PC-3 (cell line): Measurements from ENCODE around the gene LHFPL2. TPM values are rescaled to one million over a fixed set of nuclear protein-coding genes. Genes with fewer than 3 reads are reported as not detected.

Experiments used
- ATAC-seq: fragments of 200-7000 bp; cut with Tn5 transposase; 2 replicates; pipeline ENCODE4 v1.9.1; 2020; ENCODE audit warnings: mild to moderate bottlenecking, moderate library complexity
- BruUV-seq: library from RNA; stranded (reverse); fragments of 400-500 nt; replicated peaks from 2 replicates; lab custom pipeline; 2021; lab: Mats Ljungman, UMichigan
- CTCF ChIA-PET: fragments of 300-600 bp; sonication (Branson Sonifier 250); formaldehyde crosslinking; loops from one replicate; lab custom pipeline; 2022; ENCODE audit warnings: antibody characterized with exemption; lab: Charles Lee
- POLR2A ChIA-PET: fragments of 300-600 bp; sonication (Branson Sonifier 250); formaldehyde crosslinking; loops from one replicate; lab custom pipeline; 2022; ENCODE audit warnings: antibody characterized with exemption; ENCODE audit not compliant: unreplicated experiment; lab: Charles Lee
- DNase-seq: peaks from one replicate; pipeline ENCODE4 v3.0.0-alpha.2; 2015
- H2AFZ ChIP-seq: fragments of 300-600 bp; sonication (generic); 2 replicates; pipeline ENCODE4 v1.6.0; 2016; ENCODE audit warnings: antibody characterized with exemption, low read length
- H3F3A ChIP-seq: fragments of 300-600 bp; sonication (generic); one replicate; pipeline ENCODE4 v1.6.0; 2017; ENCODE audit warnings: antibody characterized with exemption, low read length, control low read depth, mild to moderate bottlenecking; ENCODE audit not compliant: unreplicated experiment
- H3K27ac ChIP-seq: fragments of 300-600 bp; sonication (generic); 2 replicates; pipeline ENCODE4 v1.5.1; 2016; ENCODE audit warnings: mild to moderate bottlenecking, low read length
- H3K27me3 ChIP-seq: fragments of 300-600 bp; sonication (generic); 2 replicates; pipeline ENCODE4 v1.6.1; 2016; ENCODE audit warnings: low read length, mixed read lengths
- H3K36me3 ChIP-seq: fragments of 300-600 bp; sonication (generic); 2 replicates; pipeline ENCODE4 v1.6.1; 2016; ENCODE audit warnings: low read depth, mixed run types, low read length, mixed read lengths
- H3K4me1 ChIP-seq: fragments of 300-600 bp; sonication (generic); 2 replicates; pipeline ENCODE4 v1.5.1; 2016; ENCODE audit warnings: low read length; ENCODE audit not compliant: insufficient read depth
- H3K4me2 ChIP-seq: fragments of 300-600 bp; sonication (generic); 2 replicates; pipeline ENCODE4 v1.6.0; 2016; ENCODE audit warnings: low read length
- H3K4me3 ChIP-seq: fragments of 300-600 bp; sonication (generic); 2 replicates; pipeline ENCODE4 v1.5.1; 2016; ENCODE audit warnings: mild to moderate bottlenecking, low read length, mixed read lengths
- H3K79me2 ChIP-seq: fragments of 300-600 bp; sonication (generic); 2 replicates; pipeline ENCODE4 v1.6.1; 2017; ENCODE audit warnings: low read length, mixed read lengths
- H3K9ac ChIP-seq: fragments of 300-600 bp; sonication (generic); 2 replicates; pipeline ENCODE4 v1.6.0; 2016; ENCODE audit warnings: mild to moderate bottlenecking, low read length
- H3K9me2 ChIP-seq: fragments of 300-600 bp; sonication (generic); replicated peaks from 2 replicates; pipeline ENCODE4 v1.6.1; 2016; ENCODE audit warnings: mixed run types, low read length, mixed read lengths
- H3K9me3 ChIP-seq: fragments of 300-600 bp; sonication (generic); 2 replicates; pipeline ENCODE4 v1.6.1; 2016; ENCODE audit warnings: low read length, mixed read lengths
- H4K20me1 ChIP-seq: fragments of 300-600 bp; sonication (generic); 2 replicates; pipeline ENCODE4 v1.6.1; 2016; ENCODE audit warnings: low read length, mixed read lengths
- EZH2 ChIP-seq: fragments of 300-600 bp; sonication (generic); IDR thresholded peaks from one replicate; pipeline ENCODE4 v1.6.1; 2017; ENCODE audit warnings: antibody characterized with exemption, mild to moderate bottlenecking, low read length; ENCODE audit not compliant: unreplicated experiment
- EZH2phosphoT487 ChIP-seq: fragments of 300-600 bp; sonication (generic); IDR thresholded peaks from 2 replicates; pipeline ENCODE4 v1.6.1; 2018; ENCODE audit warnings: mild to moderate bottlenecking, antibody characterized with exemption, low read length, borderline replicate concordance
- intact Hi-C: fragments of 100-400 bp; cut with micrococcal nuclease; formaldehyde crosslinking; loops from 2 replicates; pipeline ENCODE4 v1.9.0; 2023
- total RNA-seq: library from RNA; depleted of rRNA; stranded (reverse); fragments of >200 nt; gene quantifications from 2 replicates; pipeline ENCODE4 v1.2.3, GENCODE V29; 2014
- TF ChIP-seq, protein P1 (sequence below): fragments of 300-600 bp; sonication (generic); conservative IDR thresholded peaks from 2 replicates; pipeline ENCODE4 v1.5.1; 2017; ENCODE audit warnings: antibody characterized with exemption, low read depth, mild to moderate bottlenecking, low read length

Gene LHFPL2
- total RNA-seq, 1 experiment from 2014 or later: 21.7 TPM

DNA sequence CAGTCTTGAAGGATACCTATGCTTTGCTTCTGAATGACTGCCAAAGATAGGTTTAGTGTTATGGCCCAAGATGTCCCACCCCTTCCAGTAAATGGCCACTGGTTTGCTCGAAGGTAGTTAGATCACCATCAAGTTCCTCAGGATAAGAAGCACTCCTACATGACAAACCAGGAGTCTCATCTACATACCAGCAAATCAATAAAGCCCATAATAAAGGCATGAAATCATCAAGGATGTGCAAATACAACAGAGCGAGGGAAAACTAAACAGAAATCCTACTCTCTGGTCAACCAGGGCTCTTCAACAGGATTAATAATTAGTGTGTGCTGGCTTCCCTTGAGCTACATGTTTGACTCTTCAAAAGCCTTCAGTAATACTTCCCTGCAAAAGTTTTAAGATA lies 141.0 kb downstream of the LHFPL2 start:
- peak; percentile 52 for ATAC-seq
- intact Hi-C loops: loop anchor here (5.0 kb wide), 1 partner anchor 85 kb away; no protein-coding TSS in a partner anchor
- no TSS peak for BruUV-seq
- peaks cover 69% of the 10 kb centered on the region for H3K4me1 ChIP-seq
- ChIA-PET CTCF (no interaction called here), POLR2A (no interaction called here)
- H4K20me1 ChIP-seq: 0 out of 2 replicates have a peak, but pooled peaks cover 6% of the 10 kb centered on the region
- no peaks in the 10 kb centered on the region for H3K27me3 ChIP-seq
- H3K4me3 ChIP-seq: peak overlapping the region; percentile 65
- no peaks in the 10 kb centered on the region for H3K9me3 ChIP-seq
- TF ChIP-seq, protein P1, sequence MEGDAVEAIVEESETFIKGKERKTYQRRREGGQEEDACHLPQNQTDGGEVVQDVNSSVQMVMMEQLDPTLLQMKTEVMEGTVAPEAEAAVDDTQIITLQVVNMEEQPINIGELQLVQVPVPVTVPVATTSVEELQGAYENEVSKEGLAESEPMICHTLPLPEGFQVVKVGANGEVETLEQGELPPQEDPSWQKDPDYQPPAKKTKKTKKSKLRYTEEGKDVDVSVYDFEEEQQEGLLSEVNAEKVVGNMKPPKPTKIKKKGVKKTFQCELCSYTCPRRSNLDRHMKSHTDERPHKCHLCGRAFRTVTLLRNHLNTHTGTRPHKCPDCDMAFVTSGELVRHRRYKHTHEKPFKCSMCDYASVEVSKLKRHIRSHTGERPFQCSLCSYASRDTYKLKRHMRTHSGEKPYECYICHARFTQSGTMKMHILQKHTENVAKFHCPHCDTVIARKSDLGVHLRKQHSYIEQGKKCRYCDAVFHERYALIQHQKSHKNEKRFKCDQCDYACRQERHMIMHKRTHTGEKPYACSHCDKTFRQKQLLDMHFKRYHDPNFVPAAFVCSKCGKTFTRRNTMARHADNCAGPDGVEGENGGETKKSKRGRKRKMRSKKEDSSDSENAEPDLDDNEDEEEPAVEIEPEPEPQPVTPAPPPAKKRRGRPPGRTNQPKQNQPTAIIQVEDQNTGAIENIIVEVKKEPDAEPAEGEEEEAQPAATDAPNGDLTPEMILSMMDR: no peak
- no peak for TF ChIP-seq EZH2
- TF ChIP-seq EZH2phosphoT487: no peak
- peaks cover 58% of the 10 kb centered on the region for H3K79me2 ChIP-seq
- H3K4me2 ChIP-seq: peak overlapping the region; percentile 88
- no peak overlapping the region for H2AFZ ChIP-seq
- peak overlapping the region; percentile 96 for H3K27ac ChIP-seq
- H3F3A ChIP-seq: no peaks in the 10 kb centered on the region
- H3K9me2 ChIP-seq: no peaks in the 10 kb centered on the region
- peak; percentile 67 for DNase-seq
- peak overlapping the region; percentile 65 for H3K9ac ChIP-seq
- no peaks in the 10 kb centered on the region for H3K36me3 ChIP-seq

DNA sequence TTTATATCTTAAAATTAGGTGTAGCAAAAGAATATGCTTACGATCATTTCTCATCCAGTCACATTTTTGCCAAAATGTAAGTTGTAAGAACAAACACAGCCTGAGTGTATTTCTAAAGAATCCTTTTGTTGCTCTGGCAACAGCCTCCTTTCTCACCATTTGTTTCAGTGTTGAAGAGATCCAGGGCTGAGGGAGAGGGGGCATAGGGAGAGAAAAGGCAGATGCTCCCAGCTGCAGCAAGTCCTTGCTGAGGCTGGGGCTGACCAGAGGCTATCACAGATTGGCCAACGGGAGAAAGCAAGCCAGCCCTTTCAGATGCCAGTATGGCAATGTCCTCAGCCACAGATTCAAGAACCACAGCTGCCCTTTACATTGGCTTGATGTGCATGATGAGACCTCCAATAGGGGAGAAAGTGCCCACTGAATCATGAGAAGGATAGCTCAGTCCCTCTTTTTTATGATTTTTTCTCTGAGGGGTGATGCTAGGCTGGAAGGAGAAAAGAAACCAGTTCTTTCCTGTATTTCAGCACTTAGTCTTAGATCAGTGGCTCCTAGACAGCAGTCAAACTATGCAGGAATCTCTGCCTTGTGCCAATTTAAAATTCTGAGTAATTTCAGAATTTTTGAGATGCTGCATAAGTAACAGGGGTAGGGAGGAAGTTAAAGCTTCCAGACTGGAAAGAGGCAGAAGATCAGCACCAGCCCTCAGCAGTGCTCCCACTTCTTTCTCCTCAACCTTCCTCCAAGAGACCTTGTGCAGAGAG lies 142.1 kb downstream of the LHFPL2 start:
- no peak overlapping the region for H3K9ac ChIP-seq
- DNase-seq (no peak), ATAC-seq (no peak)
- no peaks in the 10 kb centered on the region for H3K9me3 ChIP-seq
- peak overlapping the region; percentile 96 for H3K27ac ChIP-seq
- H3F3A ChIP-seq: no peaks in the 10 kb centered on the region
- H3K9me2 ChIP-seq: no peaks in the 10 kb centered on the region
- intact Hi-C loops: loop anchor here (5.0 kb wide), 1 partner anchor 86 kb away; no protein-coding TSS in a partner anchor
- ChIA-PET CTCF (no interaction called here), POLR2A (no interaction called here)
- peaks cover 69% of the 10 kb centered on the region for H3K4me1 ChIP-seq
- H2AFZ ChIP-seq: no peak overlapping the region
- H3K36me3 ChIP-seq: no peaks in the 10 kb centered on the region
- TF ChIP-seq, protein P1: no peak
- TF ChIP-seq EZH2: no peak
- H4K20me1 ChIP-seq: 0 out of 2 replicates have a peak, but pooled peaks cover 6% of the 10 kb centered on the region
- peaks cover 69% of the 10 kb centered on the region for H3K79me2 ChIP-seq
- BruUV-seq: no TSS peak
- H3K4me3 ChIP-seq: no peak overlapping the region
- no peak overlapping the region for H3K4me2 ChIP-seq
- H3K27me3 ChIP-seq: no peaks in the 10 kb centered on the region

DNA sequence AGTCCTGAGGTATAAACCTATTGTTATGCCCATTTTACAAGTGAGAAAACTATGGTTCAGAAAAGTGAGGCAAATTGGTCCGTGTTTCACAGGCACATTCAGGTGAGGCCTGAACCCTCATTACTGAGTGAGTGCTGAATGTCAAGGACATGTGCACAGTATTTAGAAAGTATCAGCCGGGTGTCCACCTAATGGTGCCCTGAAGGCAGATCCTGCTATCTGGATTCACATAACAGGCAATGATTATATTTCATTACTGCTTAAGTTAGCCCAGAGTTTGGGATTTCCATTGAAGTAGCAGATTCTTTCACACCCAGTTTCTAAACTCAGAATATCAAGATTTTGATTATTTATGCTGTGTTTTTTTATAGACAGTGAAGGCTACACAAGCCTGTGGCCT lies 142.7 kb downstream of the LHFPL2 start:
- H3K36me3 ChIP-seq: no peaks in the 10 kb centered on the region
- CTCF ChIA-PET: no interaction called here
- peak overlapping the region; percentile 96 for H3K27ac ChIP-seq

More for the DNA sequence above, 142.7 kb downstream of the LHFPL2 start:
- Histone ChIP-seq H3K4me2 (peak overlapping the region; percentile 32), H2AFZ (no peak overlapping the region), H3K4me1 (peaks cover 67% of the 10 kb centered on the region), H3K9me3 (no peaks in the 10 kb centered on the region), H3K9ac (peak overlapping the region; percentile 75; the same call in 1 of the 2 replicates), H3F3A (no peaks in the 10 kb centered on the region), H4K20me1 (0 out of 2 replicates have a peak, but pooled peaks cover 6% of the 10 kb centered on the region), H3K79me2 (peaks cover 67% of the 10 kb centered on the region), H3K9me2 (no peaks in the 10 kb centered on the region), H3K4me3 (no peak overlapping the region), H3K27me3 (no peaks in the 10 kb centered on the region)
- intact Hi-C loops: loop anchor here (5.0 kb wide), 1 partner anchor 86 kb away; no protein-coding TSS in a partner anchor
- no TSS peak for BruUV-seq
- TF ChIP-seq EZH2phosphoT487 (no peak), EZH2 (no peak)
- TF ChIP-seq, protein P1: no peak
- POLR2A ChIA-PET: no interaction called here
- ATAC-seq: no peak
- no peak for DNase-seq
